ENCODE results near the gene PTPRG. TPM values are rescaled to one million over a fixed set of nuclear protein-coding genes. Genes with fewer than 3 reads are reported as not detected.
A peak's percentile ranks its signal among the peaks of the same experiment; 100 is the strongest.

PTPRG gene
- total and polyA plus RNA-seq, 2 experiments from 2014 or later, result 24.4 to 131 TPM

DNA sequence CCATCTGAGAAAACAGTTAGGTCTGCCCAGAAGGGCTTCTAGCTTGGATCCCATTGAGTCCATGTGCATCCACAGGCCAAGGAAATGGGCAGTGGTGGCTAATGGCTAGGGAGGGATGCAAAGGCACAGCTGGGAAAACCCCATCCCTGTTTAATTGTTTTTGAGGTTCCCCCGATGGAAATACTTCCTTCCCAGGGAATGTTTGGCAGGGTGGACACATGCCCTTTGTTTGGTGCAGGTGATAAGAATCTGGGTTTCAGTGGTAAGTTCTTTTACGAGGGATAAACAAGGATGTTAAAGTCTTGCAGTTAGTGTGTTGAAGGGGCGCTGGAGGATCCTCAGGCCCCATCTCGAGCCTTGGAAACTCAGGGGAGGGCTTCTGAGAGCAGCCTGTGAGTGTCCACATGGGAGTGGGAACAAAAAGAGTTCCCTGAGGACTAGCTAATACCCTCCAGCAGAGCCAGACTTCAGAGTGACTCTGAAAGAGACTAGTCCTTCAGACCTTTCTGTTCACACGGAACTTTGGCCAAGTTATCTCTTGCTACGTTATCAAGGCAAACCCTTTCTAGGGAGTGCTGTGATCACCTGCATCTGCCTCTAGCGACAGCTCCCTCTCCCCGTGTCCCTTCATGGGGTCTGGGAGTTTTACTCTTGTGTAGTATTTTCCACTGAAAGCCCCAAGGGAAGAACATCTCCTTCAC is 17.4 kb downstream of the PTPRG start:
- H3K9me3 Mint-ChIP-seq, result no peaks in the 10 kb centered on the region
- peaks cover 73% of the 10 kb centered on the region for H3K4me1 Mint-ChIP-seq
- no peaks in the 10 kb centered on the region for H3F3A ChIP-seq (replicated peaks; ENCODE audit: low read depth)
- H3K4me3 ChIP-seq, result no peak overlapping the region
- peaks cover 67% of the 10 kb centered on the region for H3K4me1 ChIP-seq (ENCODE audit: insufficient read depth)
- peaks cover 72% of the 10 kb centered on the region for H4K20me1 ChIP-seq (replicated peaks; ENCODE audit: insufficient read depth)
- H3K4me2 ChIP-seq, result no peak overlapping the region
- H2AFZ ChIP-seq, result no peak overlapping the region
- peaks cover 100% of the 10 kb centered on the region for H3K79me2 ChIP-seq (replicated peaks; ENCODE audit: insufficient read depth)
- H3K36me3 ChIP-seq (ENCODE audit: insufficient read depth), result no peaks in the 10 kb centered on the region
- no peak overlapping the region for H3K4me3 Mint-ChIP-seq
- TF ChIP-seq CREB1 (CRISPR knock-in tag; IDR thresholded peaks at IDR 0.05; ENCODE audit: low read depth) (no peak), EZH2 (IDR thresholded peaks at IDR 0.05; ENCODE audit: low read depth, unreplicated experiment) (no peak), JUNB (IDR thresholded peaks at IDR 0.05; ENCODE audit: unreplicated experiment) (no peak), ZNF114 (CRISPR knock-in tag; IDR thresholded peaks at IDR 0.05) (no peak), EZH2phosphoT487 (IDR thresholded peaks at IDR 0.05; ENCODE audit: unreplicated experiment) (no peak)
- TF ChIP-seq, protein P1, sequence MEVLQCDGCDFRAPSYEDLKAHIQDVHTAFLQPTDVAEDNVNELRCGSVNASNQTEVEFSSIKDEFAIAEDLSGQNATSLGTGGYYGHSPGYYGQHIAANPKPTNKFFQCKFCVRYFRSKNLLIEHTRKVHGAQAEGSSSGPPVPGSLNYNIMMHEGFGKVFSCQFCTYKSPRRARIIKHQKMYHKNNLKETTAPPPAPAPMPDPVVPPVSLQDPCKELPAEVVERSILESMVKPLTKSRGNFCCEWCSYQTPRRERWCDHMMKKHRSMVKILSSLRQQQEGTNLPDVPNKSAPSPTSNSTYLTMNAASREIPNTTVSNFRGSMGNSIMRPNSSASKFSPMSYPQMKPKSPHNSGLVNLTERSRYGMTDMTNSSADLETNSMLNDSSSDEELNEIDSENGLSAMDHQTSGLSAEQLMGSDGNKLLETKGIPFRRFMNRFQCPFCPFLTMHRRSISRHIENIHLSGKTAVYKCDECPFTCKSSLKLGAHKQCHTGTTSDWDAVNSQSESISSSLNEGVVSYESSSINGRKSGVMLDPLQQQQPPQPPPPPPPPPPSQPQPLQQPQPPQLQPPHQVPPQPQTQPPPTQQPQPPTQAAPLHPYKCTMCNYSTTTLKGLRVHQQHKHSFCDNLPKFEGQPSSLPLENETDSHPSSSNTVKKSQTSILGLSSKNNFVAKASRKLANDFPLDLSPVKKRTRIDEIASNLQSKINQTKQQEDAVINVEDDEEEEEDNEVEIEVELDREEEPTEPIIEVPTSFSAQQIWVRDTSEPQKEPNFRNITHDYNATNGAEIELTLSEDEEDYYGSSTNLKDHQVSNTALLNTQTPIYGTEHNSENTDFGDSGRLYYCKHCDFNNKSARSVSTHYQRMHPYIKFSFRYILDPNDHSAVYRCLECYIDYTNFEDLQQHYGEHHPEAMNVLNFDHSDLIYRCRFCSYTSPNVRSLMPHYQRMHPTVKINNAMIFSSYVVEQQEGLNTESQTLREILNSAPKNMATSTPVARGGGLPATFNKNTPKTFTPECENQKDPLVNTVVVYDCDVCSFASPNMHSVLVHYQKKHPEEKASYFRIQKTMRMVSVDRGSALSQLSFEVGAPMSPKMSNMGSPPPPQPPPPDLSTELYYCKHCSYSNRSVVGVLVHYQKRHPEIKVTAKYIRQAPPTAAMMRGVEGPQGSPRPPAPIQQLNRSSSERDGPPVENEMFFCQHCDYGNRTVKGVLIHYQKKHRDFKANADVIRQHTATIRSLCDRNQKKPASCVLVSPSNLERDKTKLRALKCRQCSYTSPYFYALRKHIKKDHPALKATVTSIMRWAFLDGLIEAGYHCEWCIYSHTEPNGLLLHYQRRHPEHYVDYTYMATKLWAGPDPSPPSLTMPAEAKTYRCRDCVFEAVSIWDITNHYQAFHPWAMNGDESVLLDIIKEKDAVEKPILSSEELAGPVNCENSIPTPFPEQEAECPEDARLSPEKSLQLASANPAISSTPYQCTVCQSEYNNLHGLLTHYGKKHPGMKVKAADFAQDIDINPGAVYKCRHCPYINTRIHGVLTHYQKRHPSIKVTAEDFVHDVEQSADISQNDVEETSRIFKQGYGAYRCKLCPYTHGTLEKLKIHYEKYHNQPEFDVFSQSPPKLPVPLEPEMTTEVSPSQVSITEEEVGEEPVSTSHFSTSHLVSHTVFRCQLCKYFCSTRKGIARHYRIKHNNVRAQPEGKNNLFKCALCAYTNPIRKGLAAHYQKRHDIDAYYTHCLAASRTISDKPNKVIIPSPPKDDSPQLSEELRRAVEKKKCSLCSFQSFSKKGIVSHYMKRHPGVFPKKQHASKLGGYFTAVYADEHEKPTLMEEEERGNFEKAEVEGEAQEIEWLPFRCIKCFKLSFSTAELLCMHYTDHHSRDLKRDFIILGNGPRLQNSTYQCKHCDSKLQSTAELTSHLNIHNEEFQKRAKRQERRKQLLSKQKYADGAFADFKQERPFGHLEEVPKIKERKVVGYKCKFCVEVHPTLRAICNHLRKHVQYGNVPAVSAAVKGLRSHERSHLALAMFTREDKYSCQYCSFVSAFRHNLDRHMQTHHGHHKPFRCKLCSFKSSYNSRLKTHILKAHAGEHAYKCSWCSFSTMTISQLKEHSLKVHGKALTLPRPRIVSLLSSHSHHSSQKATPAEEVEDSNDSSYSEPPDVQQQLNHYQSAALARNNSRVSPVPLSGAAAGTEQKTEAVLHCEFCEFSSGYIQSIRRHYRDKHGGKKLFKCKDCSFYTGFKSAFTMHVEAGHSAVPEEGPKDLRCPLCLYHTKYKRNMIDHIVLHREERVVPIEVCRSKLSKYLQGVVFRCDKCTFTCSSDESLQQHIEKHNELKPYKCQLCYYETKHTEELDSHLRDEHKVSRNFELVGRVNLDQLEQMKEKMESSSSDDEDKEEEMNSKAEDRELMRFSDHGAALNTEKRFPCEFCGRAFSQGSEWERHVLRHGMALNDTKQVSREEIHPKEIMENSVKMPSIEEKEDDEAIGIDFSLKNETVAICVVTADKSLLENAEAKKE (CRISPR knock-in tag; IDR thresholded peaks at IDR 0.05), result no peak
- no peaks in the 10 kb centered on the region for H3K27me3 ChIP-seq (ENCODE audit: insufficient read depth)
- H3K27ac Mint-ChIP-seq, result peak overlapping the region; percentile 78; the same call in 1 of the 2 replicates
- ATAC-seq (peak; percentile 46), DNase-seq (ENCODE audit: low spot score) (no peak)
- H3K9me2 ChIP-seq (ENCODE audit: insufficient read depth), result no peaks in the 10 kb centered on the region
- H3K27me3 Mint-ChIP-seq (ENCODE audit: insufficient read depth, low read depth, poor library complexity), result peaks cover 4% of the 10 kb centered on the region
- H3K27ac ChIP-seq (ENCODE audit: low read depth), result peak overlapping the region; percentile 13; the same call in 1 of the 2 replicates
- H3K36me3 Mint-ChIP-seq (ENCODE audit: low read depth), result peaks cover 17% of the 10 kb centered on the region

Data from GM23338 (cell line).